HepG2 (cell line): ENCODE data around the gene SLC38A3. TPM values are rescaled to one million over a fixed set of nuclear protein-coding genes. Genes with fewer than 3 reads are reported as not detected.

Experiments
- AHR ChIP-seq: IDR thresholded peaks from 2 replicates; pipeline ENCODE4 v1.6.1; 2018; ENCODE audit warnings: missing genetic modification reagents, missing compliant biosample characterization
- MIER3 ChIP-seq: IDR thresholded peaks from 2 replicates; pipeline ENCODE4 v1.6.1; 2016; ENCODE audit warnings: missing compliant biosample characterization, borderline replicate concordance
- MLX ChIP-seq: IDR thresholded peaks from 2 replicates; pipeline ENCODE4 v1.6.1; 2016
- MYPOP ChIP-seq: sonication (generic); formaldehyde crosslinking; IDR thresholded peaks from 2 replicates; pipeline ENCODE4 v1.8.1; 2023; ENCODE audit warnings: mild to moderate bottlenecking, moderate library complexity, missing genetic modification reagents
- XBP1 ChIP-seq: sonication (generic); formaldehyde crosslinking; IDR thresholded peaks from 2 replicates; pipeline ENCODE4 v1.5.0; 2020; ENCODE audit warnings: missing genetic modification reagents
- ZBTB38 ChIP-seq: sonication (generic); formaldehyde crosslinking; IDR thresholded peaks from 2 replicates; pipeline ENCODE4 v1.5.1; 2020; ENCODE audit warnings: mild to moderate bottlenecking, missing genetic modification reagents
- ZBTB8A ChIP-seq: sonication (generic); formaldehyde crosslinking; IDR thresholded peaks from 2 replicates; pipeline ENCODE4 v1.4.0; 2020; ENCODE audit warnings: mild to moderate bottlenecking, low read depth, missing genetic modification reagents, borderline replicate concordance
- ZNF101 ChIP-seq: sonication (generic); formaldehyde crosslinking; IDR thresholded peaks from 2 replicates; pipeline ENCODE4 v1.4.0; 2020; ENCODE audit warnings: mild to moderate bottlenecking, low read depth, missing genetic modification reagents, borderline replicate concordance
- ZNF160 ChIP-seq: sonication (generic); formaldehyde crosslinking; IDR thresholded peaks from 2 replicates; pipeline ENCODE4 v1.8.0; 2022; ENCODE audit warnings: mild to moderate bottlenecking, inconsistent platforms, missing genetic modification reagents
- ZNF225 ChIP-seq: sonication (generic); formaldehyde crosslinking; IDR thresholded peaks from 2 replicates; pipeline ENCODE4 v1.4.0; 2020; ENCODE audit warnings: mild to moderate bottlenecking, missing genetic modification reagents
- ZNF629 ChIP-seq: sonication (generic); formaldehyde crosslinking; conservative IDR thresholded peaks from 2 replicates; pipeline ENCODE4 v1.5.0; 2020; ENCODE audit warnings: missing genetic modification reagents
- ZNF687 ChIP-seq: sonication (generic); formaldehyde crosslinking; IDR thresholded peaks from 2 replicates; pipeline ENCODE4 v1.5.1; 2020; ENCODE audit warnings: mild to moderate bottlenecking, missing genetic modification reagents, moderate library complexity
- ZNF790 ChIP-seq: sonication (generic); formaldehyde crosslinking; IDR thresholded peaks from 2 replicates; pipeline ENCODE4 v1.8.0; 2022; ENCODE audit warnings: missing genetic modification reagents, mild to moderate bottlenecking, borderline replicate concordance
- polyA plus RNA-seq, 8 experiments: library from polyadenylated mRNA; depleted of rRNA in 3 of 8; stranded (reverse) in 7 of 8; unstranded in 1 of 8; fragments of >200 nt; fragmentation: Illumina TruSeq in 4 of 8; extraction: Trizol in 4 of 8; gene quantifications; 2 replicates each; pipeline versions ENCODE4 v1.2.1 to v1.2.3, GENCODE V29; 2011 to 2016; ENCODE audit warnings: low read depth in 4 of 8, missing spikeins in 1 of 8, mixed read lengths in 1 of 8; ENCODE audit not compliant: insufficient read depth in 1 of 8
- total RNA-seq, 5 experiments: library from RNA; depleted of rRNA; stranded (reverse); fragments of >200 nt; fragmentation: Illumina TruSeq; extraction: Trizol; gene quantifications; 2 replicates each; pipeline ENCODE4 v1.2.3, GENCODE V29; 2016; ENCODE audit warnings: low read depth in 1 of 5

Gene SLC38A3
- total and polyA plus RNA-seq, 2 of the 13 experiments (the other 11 are each of a cell fraction or from before 2014, with no cell fraction given), result 29.8 to 164 TPM

- TF ChIP-seq ZBTB8A (CRISPR knock-in tag) (no peak), ZBTB38 (CRISPR knock-in tag) (no peak; the same call in 1 of the 2 replicates), ZNF101 (no peak), MIER3 (CRISPR knock-in tag) (no peak), ZNF160 (CRISPR knock-in tag) (no peak), AHR (no peak), MYPOP (no peak), MLX (no peak), ZNF225 (no peak), ZNF629 (no peak), ZNF790 (CRISPR knock-in tag) (no peak), XBP1 (CRISPR knock-in tag) (no peak), ZNF687 (CRISPR knock-in tag) (peak; percentile 33)
Observed at GRCh38 chr3:50165910-50166538, 39.0 kb upstream of the SLC38A3 start (continued).
